BE2C (cell line): ENCODE measurements around the gene GREM1.

Experiments used
- DNase-seq: peaks from one replicate; pipeline ENCODE4 v3.0.0-alpha.2; 2020
- H3K27me3 ChIP-seq: fragments of 250-450 bp; sonication (Bioruptor Pico); 2 replicates; pipeline ENCODE4 v1.5.1; 2020; ENCODE audit warnings: mild to moderate bottlenecking
- H3K36me3 ChIP-seq: fragments of 250-450 bp; sonication (Bioruptor Pico); 2 replicates; pipeline ENCODE4 v1.5.1; 2020; ENCODE audit warnings: mild to moderate bottlenecking
- H3K4me1 ChIP-seq: fragments of 250-450 bp; sonication (Bioruptor Pico); 2 replicates; pipeline ENCODE4 v1.5.1; 2020
- H3K4me3 ChIP-seq: 2 replicates; pipeline ENCODE4 v1.5.1; 2011; ENCODE audit warnings: low read depth, low read length
- H3K9me3 ChIP-seq: fragments of 250-450 bp; sonication (Bioruptor Pico); 2 replicates; pipeline ENCODE4 v1.5.1; 2020
- TF ChIP-seq, protein P1 (sequence below): IDR thresholded peaks from 2 replicates; pipeline ENCODE4 v1.5.1; 2012; ENCODE audit warnings: mild to moderate bottlenecking, low read depth, low read length

Gene GREM1

DNA sequence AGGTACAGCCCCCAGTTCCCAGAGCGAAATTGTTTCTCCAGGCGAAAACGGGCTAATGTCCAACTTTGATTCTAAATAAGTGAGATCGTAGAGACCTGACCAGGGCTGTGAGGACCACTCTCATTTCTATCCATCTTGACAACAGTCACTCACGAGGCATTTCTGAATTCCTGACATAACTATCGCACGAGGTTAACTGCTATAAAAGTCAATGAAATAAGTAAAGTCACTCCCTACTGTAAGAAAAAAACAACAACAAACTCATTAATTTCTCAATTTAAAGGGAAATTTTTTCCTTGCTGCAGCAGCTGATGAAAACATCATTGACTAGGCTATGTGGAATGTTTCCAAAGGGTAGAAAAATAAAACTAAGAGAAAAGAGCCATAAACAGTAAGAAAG is 69.1 kb downstream of the GREM1 start:
- H3K4me1 ChIP-seq: no peaks in the 10 kb centered on the region
- TF ChIP-seq, protein P1, sequence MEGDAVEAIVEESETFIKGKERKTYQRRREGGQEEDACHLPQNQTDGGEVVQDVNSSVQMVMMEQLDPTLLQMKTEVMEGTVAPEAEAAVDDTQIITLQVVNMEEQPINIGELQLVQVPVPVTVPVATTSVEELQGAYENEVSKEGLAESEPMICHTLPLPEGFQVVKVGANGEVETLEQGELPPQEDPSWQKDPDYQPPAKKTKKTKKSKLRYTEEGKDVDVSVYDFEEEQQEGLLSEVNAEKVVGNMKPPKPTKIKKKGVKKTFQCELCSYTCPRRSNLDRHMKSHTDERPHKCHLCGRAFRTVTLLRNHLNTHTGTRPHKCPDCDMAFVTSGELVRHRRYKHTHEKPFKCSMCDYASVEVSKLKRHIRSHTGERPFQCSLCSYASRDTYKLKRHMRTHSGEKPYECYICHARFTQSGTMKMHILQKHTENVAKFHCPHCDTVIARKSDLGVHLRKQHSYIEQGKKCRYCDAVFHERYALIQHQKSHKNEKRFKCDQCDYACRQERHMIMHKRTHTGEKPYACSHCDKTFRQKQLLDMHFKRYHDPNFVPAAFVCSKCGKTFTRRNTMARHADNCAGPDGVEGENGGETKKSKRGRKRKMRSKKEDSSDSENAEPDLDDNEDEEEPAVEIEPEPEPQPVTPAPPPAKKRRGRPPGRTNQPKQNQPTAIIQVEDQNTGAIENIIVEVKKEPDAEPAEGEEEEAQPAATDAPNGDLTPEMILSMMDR: no peak
- no peaks in the 10 kb centered on the region for H3K36me3 ChIP-seq
- H3K27me3 ChIP-seq: no peaks in the 10 kb centered on the region
- DNase-seq: no peak
- H3K4me3 ChIP-seq: no peak overlapping the region
- H3K9me3 ChIP-seq: no peaks in the 10 kb centered on the region

DNA sequence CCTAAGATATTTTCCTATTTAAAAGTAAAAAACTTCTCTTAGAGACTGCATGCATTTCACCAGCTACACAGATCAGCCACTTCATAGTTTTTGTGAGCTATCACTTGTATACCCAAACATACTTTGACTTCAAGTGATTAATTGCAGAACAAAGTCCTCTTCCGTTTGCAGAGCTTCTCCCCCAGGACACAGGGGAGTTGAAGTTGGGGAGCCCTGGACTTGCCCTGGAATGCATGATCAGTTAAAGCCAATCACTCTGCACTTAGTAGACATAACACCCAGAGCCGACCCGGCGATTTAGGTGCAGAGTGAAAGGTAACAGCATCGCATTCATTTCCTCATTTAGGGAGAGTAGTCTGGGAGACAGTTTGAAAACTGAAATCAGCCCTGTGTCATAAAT is 70.1 kb downstream of the GREM1 start:
- H3K27me3 ChIP-seq: no peaks in the 10 kb centered on the region
- TF ChIP-seq, protein P1: no peak
- H3K9me3 ChIP-seq: no peaks in the 10 kb centered on the region
- H3K4me1 ChIP-seq: no peaks in the 10 kb centered on the region
- DNase-seq: no peak
- no peaks in the 10 kb centered on the region for H3K36me3 ChIP-seq
- no peak overlapping the region for H3K4me3 ChIP-seq

DNA sequence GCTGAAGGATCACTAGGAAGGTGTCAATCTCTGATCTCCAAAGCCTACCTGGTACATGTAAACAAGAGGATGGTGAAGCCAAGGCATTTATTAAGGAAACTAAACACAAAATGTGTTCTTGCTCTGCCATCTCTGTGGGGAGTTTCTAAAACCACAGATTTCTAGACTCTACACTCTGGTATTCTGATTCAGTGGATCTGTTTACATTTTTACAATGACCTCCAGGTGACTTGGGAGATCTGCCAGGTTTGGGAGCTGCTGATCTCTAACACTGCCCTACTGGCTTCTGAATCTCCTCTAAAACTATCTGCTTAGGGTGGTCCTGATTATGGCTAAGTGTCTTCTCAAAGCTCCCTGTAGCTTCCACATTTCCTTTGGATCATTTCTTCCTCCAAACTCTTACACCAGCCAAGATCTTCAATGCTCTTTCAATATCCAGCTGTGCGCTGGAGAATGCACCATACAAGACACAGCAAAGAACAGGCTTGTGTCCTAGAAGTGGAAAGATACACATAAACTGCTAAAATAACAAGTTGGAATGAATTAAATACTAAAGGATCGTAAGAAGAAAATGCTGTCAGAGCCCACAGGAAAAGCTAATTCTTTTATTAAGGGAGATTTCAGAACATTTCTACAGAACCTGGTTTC is 72.7 kb downstream of the GREM1 start:
- no peak overlapping the region for H3K4me3 ChIP-seq
- H3K36me3 ChIP-seq: no peaks in the 10 kb centered on the region
- TF ChIP-seq, protein P1: no peak
- no peaks in the 10 kb centered on the region for H3K9me3 ChIP-seq
- H3K27me3 ChIP-seq: no peaks in the 10 kb centered on the region
- H3K4me1 ChIP-seq: no peaks in the 10 kb centered on the region
- no peak for DNase-seq

DNA sequence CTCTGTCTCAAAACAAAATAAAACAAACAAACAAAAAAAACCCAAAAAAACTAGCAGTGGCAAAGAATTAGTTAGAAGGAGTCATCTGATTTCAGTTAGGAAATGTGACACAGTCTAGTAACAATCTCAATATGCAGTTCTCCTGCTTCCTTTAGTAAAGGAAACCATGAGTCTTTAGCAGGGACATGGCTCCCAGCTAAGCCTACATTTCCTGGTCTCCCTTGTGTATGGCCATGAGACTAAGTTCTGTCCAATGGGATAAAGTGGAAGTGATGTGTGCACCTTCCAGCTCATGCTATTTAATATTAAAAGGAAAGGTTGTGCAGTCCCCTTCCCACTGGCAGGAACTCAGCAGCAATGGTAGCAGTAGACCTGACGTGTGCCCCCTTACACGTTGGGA is 74.6 kb downstream of the GREM1 start:
- no peaks in the 10 kb centered on the region for H3K27me3 ChIP-seq
- no peaks in the 10 kb centered on the region for H3K36me3 ChIP-seq
- DNase-seq: no peak
- no peaks in the 10 kb centered on the region for H3K4me1 ChIP-seq
- H3K9me3 ChIP-seq: no peaks in the 10 kb centered on the region
- TF ChIP-seq, protein P1: no peak
- H3K4me3 ChIP-seq: no peak overlapping the region
